Transverse colon (tissue), 4 donors: Measurements from ENCODE around the gene SCN4A.
"Not testable (repeated sequence)": the region's sequence is repeated elsewhere in the genome, so short reads cannot be mapped to it uniquely, and the experiment has no call there.

Source experiments
- EP300 ChIP-seq: sonication (generic); formaldehyde crosslinking; IDR thresholded peaks from one replicate; pipeline ENCODE4 v1.6.1; 2017; ENCODE audit warnings: antibody characterized with exemption, low read depth
- POLR2A ChIP-seq: fragments of 450-650 bp; IDR thresholded peaks from one replicate; pipeline ENCODE4 v1.6.1; 2016; ENCODE audit warnings: antibody characterized with exemption, mild to moderate bottlenecking, moderate library complexity
- POLR2AphosphoS5 ChIP-seq, 3 donors: sonication (generic); formaldehyde crosslinking; IDR thresholded peaks; one replicate each; pipeline ENCODE4 v1.6.1; 2016; ENCODE audit warnings: antibody characterized with exemption in 3 of 3
- TF ChIP-seq, protein P1 (sequence below), 5 experiments: fragments of 200-600 bp in 3 of 5; fragments of 450-650 bp in 2 of 5; sonication (generic) in 3 of 5; IDR thresholded peaks; 1 replicate in 2 of 5; 2 replicates in 3 of 5; pipeline ENCODE4 v1.5.1; 2016 to 2017; ENCODE audit warnings: antibody characterized with exemption in 5 of 5, inconsistent platforms in 3 of 5, mild to moderate bottlenecking in 2 of 5, moderate library complexity in 1 of 5

DNA sequence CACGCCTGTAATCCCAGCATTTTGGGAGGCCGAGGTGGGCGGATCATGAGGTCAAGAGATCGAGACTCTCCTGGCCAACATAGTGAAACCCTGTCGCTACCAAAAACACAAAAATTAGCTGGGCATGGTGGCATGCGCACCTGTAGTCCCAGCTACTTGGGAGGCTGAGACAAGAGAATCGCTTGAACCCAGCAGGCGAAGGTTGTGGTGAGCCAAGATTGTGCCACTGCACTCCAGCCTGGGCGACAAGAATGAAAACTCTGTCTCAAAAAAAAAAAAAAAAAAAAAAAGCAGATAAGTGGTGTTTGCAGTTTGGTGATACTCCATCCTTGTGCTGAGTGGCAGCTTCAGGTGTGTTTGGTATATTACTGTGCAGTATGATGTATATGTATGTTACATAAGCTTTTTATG is 46.8 kb upstream of the SCN4A start:
- TF ChIP-seq POLR2A; POLR2AphosphoS5 (IDR thresholded peaks at IDR 0.05); EP300: not testable (repeated sequence)
- TF ChIP-seq, protein P1, sequence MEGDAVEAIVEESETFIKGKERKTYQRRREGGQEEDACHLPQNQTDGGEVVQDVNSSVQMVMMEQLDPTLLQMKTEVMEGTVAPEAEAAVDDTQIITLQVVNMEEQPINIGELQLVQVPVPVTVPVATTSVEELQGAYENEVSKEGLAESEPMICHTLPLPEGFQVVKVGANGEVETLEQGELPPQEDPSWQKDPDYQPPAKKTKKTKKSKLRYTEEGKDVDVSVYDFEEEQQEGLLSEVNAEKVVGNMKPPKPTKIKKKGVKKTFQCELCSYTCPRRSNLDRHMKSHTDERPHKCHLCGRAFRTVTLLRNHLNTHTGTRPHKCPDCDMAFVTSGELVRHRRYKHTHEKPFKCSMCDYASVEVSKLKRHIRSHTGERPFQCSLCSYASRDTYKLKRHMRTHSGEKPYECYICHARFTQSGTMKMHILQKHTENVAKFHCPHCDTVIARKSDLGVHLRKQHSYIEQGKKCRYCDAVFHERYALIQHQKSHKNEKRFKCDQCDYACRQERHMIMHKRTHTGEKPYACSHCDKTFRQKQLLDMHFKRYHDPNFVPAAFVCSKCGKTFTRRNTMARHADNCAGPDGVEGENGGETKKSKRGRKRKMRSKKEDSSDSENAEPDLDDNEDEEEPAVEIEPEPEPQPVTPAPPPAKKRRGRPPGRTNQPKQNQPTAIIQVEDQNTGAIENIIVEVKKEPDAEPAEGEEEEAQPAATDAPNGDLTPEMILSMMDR (IDR thresholded peaks at IDR 0.05) = not testable (repeated sequence)
